Ascending aorta (tissue), 2 donors: ENCODE data around the gene DNMT3A. TPM values are rescaled to one million over a fixed set of nuclear protein-coding genes. Genes with fewer than 3 reads are reported as not detected.

Source experiments
- DNase-seq, 2 donors: peaks; one replicate each; pipeline ENCODE4 v3.0.0-alpha.2; 2019; ENCODE audit warnings: low spot score in 2 of 2
- H3K27ac ChIP-seq, 2 donors: fragments of 200-600 bp; sonication (generic); one replicate each; pipeline ENCODE4 v1.5.1; 2016 to 2017; ENCODE audit warnings: mild to moderate bottlenecking in 1 of 2
- H3K27me3 ChIP-seq: fragments of 200-600 bp; sonication (generic); one replicate; pipeline ENCODE4 v1.5.1; 2017
- H3K36me3 ChIP-seq, 2 donors: fragments of 200-600 bp; sonication (generic); one replicate each; pipeline ENCODE4 v1.5.1; 2016
- H3K4me1 ChIP-seq, 2 donors: fragments of 200-600 bp; sonication (generic); one replicate each; pipeline ENCODE4 v1.5.1; 2016 to 2017; ENCODE audit warnings: mild to moderate bottlenecking in 1 of 2
- H3K4me3 ChIP-seq, 2 donors: fragments of 200-600 bp; sonication (generic); one replicate each; pipeline ENCODE4 v1.5.1; 2016 to 2017; ENCODE audit warnings: mild to moderate bottlenecking in 1 of 2
- H3K9me3 ChIP-seq, 2 donors: fragments of 200-600 bp; sonication (generic); one replicate each; pipeline ENCODE4 v1.5.1; 2016
- CTCF ChIP-seq, 3 experiments: fragments of 200-600 bp in 2 of 3; fragments of 450-650 bp in 1 of 3; sonication (generic) in 2 of 3; IDR thresholded peaks; one replicate each; pipeline ENCODE4 v1.5.1; 2016 to 2019; ENCODE audit warnings: antibody characterized with exemption in 3 of 3, mild to moderate bottlenecking in 1 of 3, moderate library complexity in 1 of 3
- intact Hi-C: fragments of 100-400 bp; cut with DNase I; formaldehyde crosslinking; loops from one replicate; pipeline ENCODE4 v1.15.1; 2023
- total RNA-seq: library from RNA; depleted of rRNA; stranded (reverse); fragments of >200 nt; gene quantifications from one replicate; pipeline ENCODE4 v1.1.0, GENCODE V29; 2016

DNMT3A gene
- total RNA-seq, 1 donor from 2014 or later: 33.6 TPM

- TF ChIP-seq CTCF (IDR thresholded peaks at IDR 0.05): no peak
- peaks cover 18 to 44% of the 10 kb centered on the region in 2 donors for H3K4me1 ChIP-seq
- peaks cover 7 to 23% of the 10 kb centered on the region in 2 donors for H3K36me3 ChIP-seq
- peak overlapping the region; percentile 89 to 93 for H3K27ac ChIP-seq
- no peak for DNase-seq
- H3K4me3 ChIP-seq: peak overlapping the region; percentile 22 to 43
- H3K9me3 ChIP-seq: no peaks in the 10 kb centered on the region
- intact Hi-C loops: loop anchor here (2.0 kb wide), 2 partner anchors 17 to 29 kb away; no protein-coding TSS in a partner anchor
- no peaks in the 10 kb centered on the region for H3K27me3 ChIP-seq
These were observed 46.1 kb downstream of the DNMT3A start for GRCh38 chr2:25295621-25296020.

GRCh38 chr2:25294573-25295462 is 46.9 kb downstream of the DNMT3A start:
- peaks cover 18 to 47% of the 10 kb centered on the region in 2 donors for H3K4me1 ChIP-seq

GRCh38 chr2:25293958-25294562 is 47.7 kb downstream of the DNMT3A start:
- Histone ChIP-seq H3K4me3 (peak overlapping the region in 1 of 2 donors; percentile 43), H3K4me1 (peaks cover 18 to 47% of the 10 kb centered on the region in 2 donors), H3K27ac (peak overlapping the region; percentile 89 to 93), H3K27me3 (no peaks in the 10 kb centered on the region), H3K36me3 (peaks cover 0 to 11% of the 10 kb centered on the region in 2 donors), H3K9me3 (no peaks in the 10 kb centered on the region)
- no peak for DNase-seq
- no peak for TF ChIP-seq CTCF (IDR thresholded peaks at IDR 0.05)
- intact Hi-C loops: loop anchor here (2.0 kb wide), 2 partner anchors 15 to 31 kb away; no protein-coding TSS in a partner anchor

More at GRCh38 chr2:25294573-25295462, 46.9 kb downstream of the DNMT3A start:
- H3K4me3 ChIP-seq: peak overlapping the region; percentile 43
- peak in 1 of 3 experiments; percentile 17 for TF ChIP-seq CTCF (IDR thresholded peaks at IDR 0.05)
- H3K9me3 ChIP-seq: no peaks in the 10 kb centered on the region
- peak overlapping the region; percentile 89 to 93 for H3K27ac ChIP-seq
- H3K27me3 ChIP-seq: no peaks in the 10 kb centered on the region
- peak; percentile 71 to 91 for DNase-seq
- H3K36me3 ChIP-seq: peaks cover 4 to 19% of the 10 kb centered on the region in 2 donors
- intact Hi-C loops: loop anchor here (2.0 kb wide), 2 partner anchors 16 to 30 kb away; no protein-coding TSS in a partner anchor

- DNase-seq: no peak
- Histone ChIP-seq H3K4me3 (no peak overlapping the region), H3K27me3 (no peaks in the 10 kb centered on the region), H3K27ac (peak overlapping the region; percentile 89 to 93), H3K36me3 (peaks cover 0 to 2% of the 10 kb centered on the region in 2 donors), H3K4me1 (peaks cover 18 to 47% of the 10 kb centered on the region in 2 donors), H3K9me3 (no peaks in the 10 kb centered on the region)
- intact Hi-C loops: no loop called here
- TF ChIP-seq CTCF (IDR thresholded peaks at IDR 0.05): no peak
These were observed 48.6 kb downstream of the DNMT3A start for GRCh38 chr2:25293145-25293544.

GRCh38 chr2:25292408-25292807 is 49.3 kb downstream of the DNMT3A start:
- no peaks in the 10 kb centered on the region for H3K36me3 ChIP-seq
- intact Hi-C loops: no loop called here
- no peak overlapping the region for H3K4me3 ChIP-seq
- DNase-seq: no peak
- peak overlapping the region; percentile 89 to 93 for H3K27ac ChIP-seq
- H3K9me3 ChIP-seq: no peaks in the 10 kb centered on the region
- no peaks in the 10 kb centered on the region for H3K27me3 ChIP-seq
- no peak for TF ChIP-seq CTCF (IDR thresholded peaks at IDR 0.05)
- H3K4me1 ChIP-seq: peaks cover 18 to 47% of the 10 kb centered on the region in 2 donors
